Neural cell (in vitro differentiated cells): ENCODE data around the gene CWC25.

Source experiments
- EZH2 ChIP-seq: fragments of 200-600, 300-800 bp; shearing (Covaris generic), sonication (generic); IDR thresholded peaks from 2 replicates; pipeline ENCODE4 v1.6.1; 2014; ENCODE audit warnings: antibody characterized with exemption, low read length, borderline replicate concordance, mild to moderate bottlenecking; ENCODE audit not compliant: insufficient read depth, poor library complexity, severe bottlenecking
- SMC3 ChIP-seq: fragments of 450-650 bp; conservative IDR thresholded peaks from 2 replicates; pipeline ENCODE4 v1.6.1; 2014; ENCODE audit warnings: antibody characterized with exemption, mild to moderate bottlenecking, moderate library complexity; ENCODE audit not compliant: poor library complexity
- TF ChIP-seq, protein P1 (sequence below): fragments of 450-650 bp; IDR thresholded peaks from 2 replicates; pipeline ENCODE4 v1.5.1; 2014; ENCODE audit warnings: antibody characterized with exemption, mild to moderate bottlenecking, moderate library complexity; ENCODE audit not compliant: poor library complexity, severe bottlenecking

DNA sequence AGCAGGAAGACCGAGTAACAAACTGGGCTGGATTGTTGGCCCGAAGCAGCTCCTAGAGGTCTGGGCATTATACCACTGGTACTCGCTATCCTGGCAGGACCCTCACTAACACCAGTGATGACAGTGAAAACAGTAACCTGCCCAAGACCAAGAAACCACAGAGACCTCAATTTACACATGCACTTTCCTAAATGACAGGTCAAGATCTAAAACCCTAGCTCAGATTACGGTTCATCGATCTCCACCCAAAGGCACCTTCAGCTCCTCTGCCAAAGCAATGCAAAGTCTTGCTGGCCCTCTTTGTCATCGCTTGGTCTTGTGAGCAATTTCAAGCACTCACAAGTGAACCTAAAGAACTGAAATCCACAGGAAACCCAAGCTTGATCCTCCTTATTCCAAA, 27.3 kb downstream of the CWC25 start:
- TF ChIP-seq SMC3 (no peak), EZH2 (no peak)
- TF ChIP-seq, protein P1, sequence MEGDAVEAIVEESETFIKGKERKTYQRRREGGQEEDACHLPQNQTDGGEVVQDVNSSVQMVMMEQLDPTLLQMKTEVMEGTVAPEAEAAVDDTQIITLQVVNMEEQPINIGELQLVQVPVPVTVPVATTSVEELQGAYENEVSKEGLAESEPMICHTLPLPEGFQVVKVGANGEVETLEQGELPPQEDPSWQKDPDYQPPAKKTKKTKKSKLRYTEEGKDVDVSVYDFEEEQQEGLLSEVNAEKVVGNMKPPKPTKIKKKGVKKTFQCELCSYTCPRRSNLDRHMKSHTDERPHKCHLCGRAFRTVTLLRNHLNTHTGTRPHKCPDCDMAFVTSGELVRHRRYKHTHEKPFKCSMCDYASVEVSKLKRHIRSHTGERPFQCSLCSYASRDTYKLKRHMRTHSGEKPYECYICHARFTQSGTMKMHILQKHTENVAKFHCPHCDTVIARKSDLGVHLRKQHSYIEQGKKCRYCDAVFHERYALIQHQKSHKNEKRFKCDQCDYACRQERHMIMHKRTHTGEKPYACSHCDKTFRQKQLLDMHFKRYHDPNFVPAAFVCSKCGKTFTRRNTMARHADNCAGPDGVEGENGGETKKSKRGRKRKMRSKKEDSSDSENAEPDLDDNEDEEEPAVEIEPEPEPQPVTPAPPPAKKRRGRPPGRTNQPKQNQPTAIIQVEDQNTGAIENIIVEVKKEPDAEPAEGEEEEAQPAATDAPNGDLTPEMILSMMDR: no peak
